BJ (cell line): ENCODE data around the gene PHKG2. TPM values are rescaled to one million over a fixed set of nuclear protein-coding genes. Genes with fewer than 3 reads are reported as not detected.
A peak's percentile ranks its signal among the peaks of the same experiment; 100 is the strongest.

Experiments used
- CTCF ChIA-PET: fragments of 350-600 bp; formaldehyde crosslinking; extraction: SDS; loops from one replicate; lab custom pipeline; 2021; ENCODE audit warnings: antibody characterized with exemption, inconsistent platforms; lab: Yijun Ruan, JAX
- POLR2A ChIA-PET: fragments of 300-600 bp; sonication (Branson Sonifier 250); formaldehyde crosslinking; extraction: SDS; loops from one replicate; lab custom pipeline; 2021; ENCODE audit warnings: antibody characterized with exemption; lab: Charles Lee
- DNase-seq: peaks from one replicate; pipeline ENCODE4 v3.0.0-alpha.2; 2011; ENCODE audit warnings: low read depth
- H3K27me3 ChIP-seq: 2 replicates; pipeline ENCODE4 v1.6.0; 2011; ENCODE audit warnings: low read length; ENCODE audit not compliant: control insufficient read depth, insufficient read depth
- H3K36me3 ChIP-seq: 2 replicates; pipeline ENCODE4 v1.5.1; 2011; ENCODE audit warnings: low read length; ENCODE audit not compliant: control insufficient read depth, insufficient read depth
- H3K4me3 ChIP-seq: 2 replicates; pipeline ENCODE4 v1.5.1; 2011; ENCODE audit warnings: low read depth, mild to moderate bottlenecking, control low read depth, low read length
- polyA plus RNA-seq: library from polyadenylated mRNA; depleted of rRNA; stranded (reverse); fragments of >200 nt; gene quantifications from 2 replicates; pipeline ENCODE4 v1.2.3, GENCODE V29; 2011
- TF ChIP-seq, protein P1 (sequence below): IDR thresholded peaks from 2 replicates; pipeline ENCODE4 v1.5.1; 2011; ENCODE audit warnings: low read depth, mild to moderate bottlenecking, control low read depth, inconsistent platforms, low read length, moderate library complexity; ENCODE audit not compliant: insufficient read depth

PHKG2 gene
- polyA plus RNA-seq, 1 experiment: 32.4 TPM

DNA sequence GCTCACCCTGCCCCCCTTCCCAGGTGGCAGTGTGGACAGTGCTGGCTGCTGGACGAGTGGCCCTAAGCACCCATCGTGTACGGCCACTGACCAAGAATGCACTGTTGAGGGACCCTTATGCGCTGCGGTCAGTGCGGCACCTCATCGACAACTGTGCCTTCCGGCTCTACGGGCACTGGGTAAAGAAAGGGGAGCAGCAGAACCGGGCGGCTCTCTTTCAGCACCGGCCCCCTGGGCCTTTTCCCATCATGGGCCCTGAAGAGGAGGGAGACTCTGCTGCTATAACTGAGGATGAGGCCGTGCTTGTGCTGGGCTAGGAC, 8.5 kb downstream of the PHKG2 start:
- Histone ChIP-seq H3K27me3 (no peaks in the 10 kb centered on the region), H3K4me3 (no peak overlapping the region), H3K36me3 (peaks cover 18% of the 10 kb centered on the region)
- DNase-seq: no peak
- ChIA-PET POLR2A (no interaction called here), CTCF (no interaction called here)
- TF ChIP-seq, protein P1, sequence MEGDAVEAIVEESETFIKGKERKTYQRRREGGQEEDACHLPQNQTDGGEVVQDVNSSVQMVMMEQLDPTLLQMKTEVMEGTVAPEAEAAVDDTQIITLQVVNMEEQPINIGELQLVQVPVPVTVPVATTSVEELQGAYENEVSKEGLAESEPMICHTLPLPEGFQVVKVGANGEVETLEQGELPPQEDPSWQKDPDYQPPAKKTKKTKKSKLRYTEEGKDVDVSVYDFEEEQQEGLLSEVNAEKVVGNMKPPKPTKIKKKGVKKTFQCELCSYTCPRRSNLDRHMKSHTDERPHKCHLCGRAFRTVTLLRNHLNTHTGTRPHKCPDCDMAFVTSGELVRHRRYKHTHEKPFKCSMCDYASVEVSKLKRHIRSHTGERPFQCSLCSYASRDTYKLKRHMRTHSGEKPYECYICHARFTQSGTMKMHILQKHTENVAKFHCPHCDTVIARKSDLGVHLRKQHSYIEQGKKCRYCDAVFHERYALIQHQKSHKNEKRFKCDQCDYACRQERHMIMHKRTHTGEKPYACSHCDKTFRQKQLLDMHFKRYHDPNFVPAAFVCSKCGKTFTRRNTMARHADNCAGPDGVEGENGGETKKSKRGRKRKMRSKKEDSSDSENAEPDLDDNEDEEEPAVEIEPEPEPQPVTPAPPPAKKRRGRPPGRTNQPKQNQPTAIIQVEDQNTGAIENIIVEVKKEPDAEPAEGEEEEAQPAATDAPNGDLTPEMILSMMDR: no peak

- no peak for DNase-seq
- TF ChIP-seq, protein P1: no peak
- POLR2A ChIA-PET: no interaction called here
- Histone ChIP-seq H3K36me3 (peaks cover 18% of the 10 kb centered on the region), H3K4me3 (no peak overlapping the region), H3K27me3 (no peaks in the 10 kb centered on the region)
- CTCF ChIA-PET: no interaction called here
These were observed 9.1 kb downstream of the PHKG2 start for GRCh38 chr16:30757316-30757715.

DNA sequence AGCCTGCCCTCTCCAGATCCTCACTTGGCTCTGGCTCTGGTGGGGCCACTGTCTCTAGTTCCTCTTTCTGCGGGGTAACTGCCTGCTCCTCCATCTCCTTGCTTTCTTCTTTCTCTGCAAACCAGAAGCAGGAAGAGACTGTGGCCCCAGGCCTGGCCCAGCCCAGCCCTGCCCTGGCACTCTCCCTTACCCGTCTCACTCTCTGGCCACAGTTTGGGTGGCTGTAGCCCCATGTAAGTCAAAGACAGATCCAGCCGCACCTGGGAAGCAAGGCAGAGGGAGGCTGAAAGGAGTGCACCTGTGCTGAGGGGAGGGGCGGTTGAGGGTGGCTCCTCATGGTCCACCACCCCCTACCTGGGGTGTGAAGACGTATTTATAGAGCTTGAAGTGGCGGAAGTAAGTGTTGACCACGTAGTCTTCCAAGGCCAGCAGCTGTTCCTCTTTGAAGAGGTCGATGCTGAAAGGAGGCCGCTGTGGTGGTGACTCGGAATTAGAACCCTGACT, 10.8 kb downstream of the PHKG2 start:
- ChIA-PET POLR2A (no interaction called here), CTCF (no interaction called here)
- no peak overlapping the region for H3K4me3 ChIP-seq
- no peaks in the 10 kb centered on the region for H3K27me3 ChIP-seq
- no peak for DNase-seq
- peaks cover 13% of the 10 kb centered on the region for H3K36me3 ChIP-seq
- TF ChIP-seq, protein P1: no peak

GRCh38 chr16:30760001-30760559, 11.9 kb downstream of the PHKG2 start:
- H3K36me3 ChIP-seq: peaks cover 23% of the 10 kb centered on the region
- no peaks in the 10 kb centered on the region for H3K27me3 ChIP-seq
- ChIA-PET POLR2A (interaction anchor here (0.7 kb wide), 1 partner anchor 1772 kb away, joined by 3 read pairs; no protein-coding TSS in a partner anchor), CTCF (interaction anchor here (1.0 kb wide), 1 partner anchor 13 kb away, joined by 3 read pairs; the partner anchor contains the start of gene PHKG2)
- DNase-seq: no peak
- H3K4me3 ChIP-seq: no peak overlapping the region
- TF ChIP-seq, protein P1: no peak

GRCh38 chr16:30760577-30761426, 12.6 kb downstream of the PHKG2 start:
- ChIA-PET CTCF (no interaction called here), POLR2A (no interaction called here)
- TF ChIP-seq, protein P1: no peak
- peak overlapping the region; percentile 74 for H3K4me3 ChIP-seq
- DNase-seq: no peak
- peaks cover 28% of the 10 kb centered on the region for H3K36me3 ChIP-seq
- H3K27me3 ChIP-seq: no peaks in the 10 kb centered on the region
